HepG2 (cell line): ENCODE measurements around the gene TMEM129. TPM values are rescaled to one million over a fixed set of nuclear protein-coding genes. Genes with fewer than 3 reads are reported as not detected.

ENCODE experiments used
- CTCF ChIP-seq: sonication (generic); formaldehyde crosslinking; IDR thresholded peaks from 2 replicates; pipeline ENCODE4 v1.5.0; 2020; ENCODE audit warnings: mild to moderate bottlenecking, missing genetic modification reagents, moderate library complexity
- HMGA1 ChIP-seq: sonication (generic); formaldehyde crosslinking; conservative IDR thresholded peaks from 2 replicates; pipeline ENCODE4 v1.4.0; 2020; ENCODE audit warnings: missing genetic modification reagents
- IRF1 ChIP-seq: sonication (generic); formaldehyde crosslinking; IDR thresholded peaks from 2 replicates; pipeline ENCODE4 v1.4.0; 2020; ENCODE audit warnings: low read depth, mild to moderate bottlenecking, missing genetic modification reagents
- PATZ1 ChIP-seq: sonication (generic); formaldehyde crosslinking; IDR thresholded peaks from 2 replicates; pipeline ENCODE4 v1.4.0; 2020; ENCODE audit warnings: missing genetic modification reagents
- PAXIP1 ChIP-seq: sonication (generic); formaldehyde crosslinking; conservative IDR thresholded peaks from 2 replicates; pipeline ENCODE4 v1.4.0; 2020; ENCODE audit warnings: mild to moderate bottlenecking, missing genetic modification reagents, moderate library complexity
- PHF20 ChIP-seq: sonication (generic); formaldehyde crosslinking; IDR thresholded peaks from 2 replicates; pipeline ENCODE4 v1.5.0; 2020; ENCODE audit warnings: mild to moderate bottlenecking, missing genetic modification reagents
- SOX13 ChIP-seq, 3 experiments: fragments of 450-650 bp in 1 of 3; sonication (generic) in 1 of 3; formaldehyde crosslinking in 1 of 3; IDR thresholded peaks in 2 of 3; conservative IDR thresholded peaks in 1 of 3; 2 replicates each; pipeline versions ENCODE4 v1.5.0 to v1.6.1; 2016 to 2020; ENCODE audit warnings: antibody characterized with exemption in 1 of 3, mild to moderate bottlenecking in 1 of 3, missing compliant biosample characterization in 1 of 3, missing genetic modification reagents in 1 of 3, moderate library complexity in 1 of 3
- ZBTB7A ChIP-seq: sonication (generic); formaldehyde crosslinking; IDR thresholded peaks from 2 replicates; pipeline ENCODE4 v1.8.0; 2022; ENCODE audit warnings: mild to moderate bottlenecking, missing genetic modification reagents
- ZNF121 ChIP-seq: sonication (generic); formaldehyde crosslinking; IDR thresholded peaks from 2 replicates; pipeline ENCODE4 v1.5.0; 2020; ENCODE audit warnings: mild to moderate bottlenecking, missing genetic modification reagents
- ZNF281 ChIP-seq: sonication (generic); formaldehyde crosslinking; IDR thresholded peaks from 2 replicates; pipeline ENCODE4 v1.4.0; 2020; ENCODE audit warnings: missing genetic modification reagents, borderline replicate concordance
- ZNF296 ChIP-seq: sonication (generic); formaldehyde crosslinking; conservative IDR thresholded peaks from 2 replicates; pipeline ENCODE4 v1.5.0; 2020; ENCODE audit warnings: mild to moderate bottlenecking, missing genetic modification reagents
- ZNF615 ChIP-seq: sonication (generic); formaldehyde crosslinking; IDR thresholded peaks from 2 replicates; pipeline ENCODE4 v1.5.0; 2020; ENCODE audit warnings: mild to moderate bottlenecking, missing genetic modification reagents, borderline replicate concordance
- ZNF777 ChIP-seq: sonication (generic); formaldehyde crosslinking; IDR thresholded peaks from 2 replicates; pipeline ENCODE4 v1.4.0; 2020; ENCODE audit warnings: missing genetic modification reagents
- polyA plus RNA-seq, 8 experiments: library from polyadenylated mRNA; depleted of rRNA in 3 of 8; stranded (reverse) in 7 of 8; unstranded in 1 of 8; fragments of >200 nt; fragmentation: Illumina TruSeq in 4 of 8; extraction: Trizol in 4 of 8; gene quantifications; 2 replicates each; pipeline versions ENCODE4 v1.2.1 to v1.2.3, GENCODE V29; 2011 to 2016; ENCODE audit warnings: low read depth in 4 of 8, missing spikeins in 1 of 8, mixed read lengths in 1 of 8; ENCODE audit not compliant: insufficient read depth in 1 of 8
- total RNA-seq, 5 experiments: library from RNA; depleted of rRNA; stranded (reverse); fragments of >200 nt; fragmentation: Illumina TruSeq; extraction: Trizol; gene quantifications; 2 replicates each; pipeline ENCODE4 v1.2.3, GENCODE V29; 2016; ENCODE audit warnings: low read depth in 1 of 5

Gene TMEM129
- total and polyA plus RNA-seq, 2 of the 13 experiments (the other 11 are each of a cell fraction or from before 2014, with no cell fraction given) = 19.0 to 25.8 TPM

- TF ChIP-seq PAXIP1 (CRISPR knock-in tag) = peak; percentile 40; the same call in 1 of the 2 replicates
- TF ChIP-seq ZBTB7A (CRISPR knock-in tag) = 0 out of 2 replicates have a peak, but pooled peaks have one; percentile 16
- TF ChIP-seq ZNF281 (CRISPR knock-in tag) = peak; percentile 18; the same call in 1 of the 2 replicates
- 0 out of 2 replicates have a peak, but pooled peaks have one; percentile 21 for TF ChIP-seq PHF20 (CRISPR knock-in tag)
- 0 out of 2 replicates have a peak, but pooled peaks have one; percentile 25 for TF ChIP-seq ZNF777 (CRISPR knock-in tag)
- TF ChIP-seq IRF1 = 0 out of 2 replicates have a peak, but pooled peaks have one; percentile 77
- peak; percentile 92 for TF ChIP-seq PATZ1 (CRISPR knock-in tag)
- TF ChIP-seq CTCF (CRISPR knock-in tag) = 0 out of 2 replicates have a peak, but pooled peaks have one; percentile 4
- peak; percentile 53; the same call in 1 of the 2 replicates for TF ChIP-seq ZNF296 (CRISPR knock-in tag)
- no peak for TF ChIP-seq SOX13 (IDR thresholded peaks at IDR 0.05)
- 0 out of 4 replicates have a peak, but pooled peaks of 1 of the 2 experiments have one; percentile 13 for TF ChIP-seq SOX13 (CRISPR knock-in tag; conservative IDR thresholded peaks at IDR 0.05 in 1 of 2, IDR thresholded peaks at IDR 0.05 in 1 of 2)
- peak; percentile 1; the same call in 1 of the 2 replicates for TF ChIP-seq ZNF121 (CRISPR knock-in tag)
- no peak for TF ChIP-seq HMGA1 (CRISPR knock-in tag)
- no peak for TF ChIP-seq ZNF615 (CRISPR knock-in tag)
Observed at GRCh38 chr4:1751155-1751918, 30.2 kb upstream of the TMEM129 start (continued).
